GM10266 (cell line): ENCODE data around the gene ELP5.

Experiments
- DNase-seq: peaks from one replicate; pipeline ENCODE4 v3.0.0; 2012; ENCODE audit errors: extremely low spot score
- TF ChIP-seq, protein P1 (sequence below): IDR thresholded peaks from 2 replicates; pipeline ENCODE4 v1.5.1; 2012; ENCODE audit warnings: mild to moderate bottlenecking, low read depth; ENCODE audit not compliant: control insufficient read depth, insufficient read depth; ENCODE audit errors: missing control alignments

The ELP5 gene

DNA sequence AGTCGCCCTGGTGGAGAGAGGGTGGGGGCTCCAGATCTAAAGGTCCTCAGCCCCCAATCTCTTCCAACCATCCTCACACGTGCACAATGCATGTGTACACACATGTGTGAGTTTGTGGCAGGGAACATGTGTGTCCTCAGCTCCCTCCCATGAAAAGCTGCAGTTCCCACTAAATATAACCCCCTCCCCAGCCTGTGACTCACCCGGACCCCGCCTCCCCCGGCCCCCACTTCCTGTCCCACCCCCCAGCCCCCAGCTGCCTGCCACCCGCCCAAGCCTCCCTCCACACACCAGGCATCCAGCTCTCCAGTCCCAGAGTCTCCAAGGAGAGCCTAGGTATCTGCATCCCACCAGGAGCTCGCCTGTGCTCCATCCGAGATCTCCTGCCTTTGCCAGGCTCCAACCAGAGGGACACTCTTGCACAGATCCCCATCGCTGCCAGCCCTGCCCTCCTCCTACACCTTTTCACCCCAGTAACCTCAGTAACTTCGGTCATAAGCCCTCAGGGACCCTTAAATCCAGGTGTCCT lies 36.3 kb upstream of the ELP5 start:
- TF ChIP-seq, protein P1, sequence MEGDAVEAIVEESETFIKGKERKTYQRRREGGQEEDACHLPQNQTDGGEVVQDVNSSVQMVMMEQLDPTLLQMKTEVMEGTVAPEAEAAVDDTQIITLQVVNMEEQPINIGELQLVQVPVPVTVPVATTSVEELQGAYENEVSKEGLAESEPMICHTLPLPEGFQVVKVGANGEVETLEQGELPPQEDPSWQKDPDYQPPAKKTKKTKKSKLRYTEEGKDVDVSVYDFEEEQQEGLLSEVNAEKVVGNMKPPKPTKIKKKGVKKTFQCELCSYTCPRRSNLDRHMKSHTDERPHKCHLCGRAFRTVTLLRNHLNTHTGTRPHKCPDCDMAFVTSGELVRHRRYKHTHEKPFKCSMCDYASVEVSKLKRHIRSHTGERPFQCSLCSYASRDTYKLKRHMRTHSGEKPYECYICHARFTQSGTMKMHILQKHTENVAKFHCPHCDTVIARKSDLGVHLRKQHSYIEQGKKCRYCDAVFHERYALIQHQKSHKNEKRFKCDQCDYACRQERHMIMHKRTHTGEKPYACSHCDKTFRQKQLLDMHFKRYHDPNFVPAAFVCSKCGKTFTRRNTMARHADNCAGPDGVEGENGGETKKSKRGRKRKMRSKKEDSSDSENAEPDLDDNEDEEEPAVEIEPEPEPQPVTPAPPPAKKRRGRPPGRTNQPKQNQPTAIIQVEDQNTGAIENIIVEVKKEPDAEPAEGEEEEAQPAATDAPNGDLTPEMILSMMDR, result no peak
- no peak for DNase-seq

DNA sequence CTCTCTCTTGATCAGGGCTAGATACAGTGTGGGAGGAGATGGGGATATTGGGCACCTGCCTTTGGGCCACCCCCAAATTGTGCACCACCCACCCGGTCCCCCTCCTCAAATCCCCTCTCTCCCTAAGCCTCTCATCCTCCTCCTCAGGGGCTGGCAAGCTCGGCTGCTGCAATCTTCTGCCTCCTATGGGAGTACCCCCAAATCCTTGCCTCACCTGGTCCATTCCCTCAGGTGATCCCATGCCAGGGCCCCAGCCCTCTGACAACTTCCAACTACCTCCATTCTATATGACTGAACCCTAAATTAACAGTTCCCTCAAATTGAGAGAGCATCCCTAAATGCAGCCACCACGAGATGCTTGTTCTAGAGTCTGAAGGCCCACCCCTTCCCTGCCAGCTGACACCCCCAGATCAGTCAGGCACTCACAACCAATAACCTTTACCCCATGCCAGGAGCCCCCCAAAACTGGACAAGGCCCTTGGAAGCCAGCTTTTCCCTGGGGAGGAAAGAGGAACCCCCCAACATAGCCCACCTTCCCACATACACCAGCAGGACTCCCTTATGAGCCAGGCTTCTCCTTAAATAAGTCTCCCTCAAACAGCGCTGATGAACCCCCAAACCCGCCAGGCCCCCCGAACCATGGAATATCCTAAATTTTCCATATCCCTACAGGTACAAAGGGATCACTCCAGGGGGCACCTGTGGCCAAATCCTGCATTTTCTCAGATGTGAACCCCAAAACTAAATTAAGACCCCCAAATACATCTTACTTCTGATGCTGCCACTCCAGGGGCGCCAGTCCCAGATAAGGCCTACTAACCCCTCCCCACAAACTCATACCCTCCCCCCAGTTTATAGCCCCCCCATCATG lies 35.5 kb upstream of the ELP5 start:
- TF ChIP-seq, protein P1, result no peak
- DNase-seq, result no peak

DNA sequence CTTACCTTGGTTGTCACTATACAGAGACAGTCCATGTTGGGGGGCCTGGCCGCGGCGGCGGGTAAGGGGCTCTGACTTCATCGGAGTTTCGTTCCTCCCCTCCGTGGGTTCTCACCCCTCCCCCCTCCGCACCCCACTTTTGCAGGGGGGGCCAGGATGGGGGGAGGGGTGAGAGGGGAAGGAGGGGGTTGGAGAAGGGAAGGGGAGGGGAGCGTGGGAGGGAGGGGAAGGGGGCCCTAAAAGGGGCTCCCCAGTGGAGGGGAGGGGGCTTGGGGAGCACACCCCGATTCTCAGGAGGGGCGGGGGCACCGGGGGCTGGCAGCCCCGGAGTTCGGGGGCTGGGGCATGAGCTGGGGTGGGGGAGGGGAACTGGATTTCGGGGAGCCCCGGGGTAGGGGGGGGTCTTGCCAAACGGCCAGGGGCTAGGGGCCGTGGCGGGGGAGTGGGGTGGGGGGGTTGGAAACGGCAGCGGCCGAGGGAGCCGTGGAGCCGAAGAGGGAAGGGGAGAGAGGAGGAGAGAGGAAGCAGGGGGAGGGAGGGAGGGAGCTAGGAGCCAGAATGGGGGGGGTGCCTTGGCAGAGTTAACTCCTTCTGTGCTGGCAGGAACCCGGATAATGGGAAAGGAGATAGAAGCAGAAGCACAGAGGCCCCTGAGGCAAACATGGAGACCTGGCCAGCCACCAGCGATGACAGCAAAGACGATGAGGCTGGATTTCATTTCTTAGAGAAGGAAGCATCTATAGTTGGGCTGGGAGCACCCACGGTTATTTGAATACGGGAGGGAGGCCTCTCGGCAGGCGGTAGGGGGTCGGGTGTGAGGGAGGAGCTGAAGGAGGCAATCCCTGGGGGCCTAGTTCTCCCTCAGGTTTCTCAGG lies 34.7 kb upstream of the ELP5 start:
- peak; percentile 53 for DNase-seq
- TF ChIP-seq, protein P1, result no peak

DNA sequence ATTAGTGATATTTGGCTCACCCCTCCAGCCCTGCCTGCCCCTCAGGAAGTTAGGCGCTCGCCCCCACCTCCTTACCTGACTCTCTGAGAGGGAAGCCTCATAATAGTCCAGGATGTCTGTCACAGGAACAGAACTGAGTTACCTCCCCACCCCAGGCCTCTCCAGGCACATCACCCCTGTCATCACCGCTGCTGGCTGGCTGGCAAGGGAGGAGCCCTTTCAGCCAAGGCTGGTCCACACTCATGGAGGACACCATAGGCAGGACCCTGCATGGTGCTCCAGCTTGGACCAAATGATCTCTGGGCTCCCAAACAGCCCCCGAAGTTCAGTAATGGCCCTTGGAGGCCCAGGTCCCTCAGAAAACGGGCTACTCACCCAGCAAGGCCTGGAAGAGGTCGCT lies 33.8 kb upstream of the ELP5 start:
- DNase-seq, result no peak
- TF ChIP-seq, protein P1, result no peak

DNA sequence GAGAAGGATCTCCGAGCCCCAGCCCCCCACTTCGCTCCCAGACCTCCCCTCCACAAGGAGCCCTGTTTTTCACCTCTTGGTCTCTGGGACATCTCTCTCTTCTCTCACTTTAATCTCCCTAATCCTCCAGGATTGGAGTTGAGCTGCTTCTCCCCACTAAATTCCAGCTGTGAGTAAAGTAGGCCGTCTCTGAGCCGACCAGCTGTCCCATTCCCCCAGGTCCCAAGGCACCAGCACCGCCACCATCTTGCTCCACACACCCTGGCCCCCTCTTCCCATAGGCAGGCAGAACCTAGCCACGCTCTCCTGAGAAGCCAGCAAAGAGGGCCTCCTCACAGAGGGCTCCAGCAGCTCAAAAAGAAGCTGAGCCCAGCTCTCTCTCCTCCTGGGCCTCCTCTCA lies 33.3 kb upstream of the ELP5 start:
- TF ChIP-seq, protein P1, result no peak
- no peak for DNase-seq

DNA sequence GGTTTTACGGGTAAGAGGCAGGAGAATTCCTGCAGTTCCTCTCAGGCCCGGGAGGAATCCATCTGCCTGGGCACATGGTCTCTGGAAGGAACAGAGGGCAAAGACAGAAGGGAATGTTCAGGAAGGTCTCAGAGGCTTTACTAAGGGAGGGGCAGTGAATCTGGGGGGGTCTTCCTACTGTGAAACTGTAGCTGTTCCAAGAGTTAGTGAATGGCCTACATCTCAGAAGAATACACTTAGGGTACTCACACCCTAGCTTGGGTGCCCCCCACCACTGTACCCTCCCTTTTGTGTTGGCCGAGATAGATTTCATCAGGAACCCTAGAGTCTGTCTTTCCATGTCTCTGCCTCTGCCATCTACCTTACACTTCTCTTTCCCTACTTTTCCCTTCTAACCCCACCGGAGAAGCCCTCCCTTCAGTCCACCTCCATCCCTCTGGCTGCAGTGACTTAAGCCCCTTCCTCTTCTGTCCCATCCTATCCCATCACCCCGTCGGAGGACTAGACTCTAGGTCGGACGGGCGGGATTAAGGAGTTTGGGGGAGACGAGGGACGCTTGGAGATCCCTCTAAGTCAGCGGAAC lies 32.7 kb upstream of the ELP5 start:
- TF ChIP-seq, protein P1, result no peak
- DNase-seq, result no peak
